Measurements from ENCODE around the gene SMYD5. TPM values are rescaled to one million over a fixed set of nuclear protein-coding genes. Genes with fewer than 3 reads are reported as not detected.

SMYD5 gene
- total RNA-seq, 1 donor from 2014 or later, result 18.4 TPM

GRCh38 chr2:73233932-73234832 is 20.1 kb downstream of the SMYD5 start, which contains the start of gene CCT7:
Gene CCT7 (plus strand): TSS chr2:73234308. CDS start chr2:73234379, 71 bp downstream.
- FAIRE-seq (no peak), DNase-seq (ENCODE audit: low read depth) (peak; percentile 78)
- TF ChIP-seq CTCF (IDR thresholded peaks at IDR 0.05; ENCODE audit: insufficient read depth, low read length, severe bottlenecking), result no peak
- H3K36me3 ChIP-seq (ENCODE audit: control insufficient read depth, insufficient read depth, low read length), result no peaks in the 10 kb centered on the region
- peak within 1 kb of the TSS; percentile 65 for H3K4me3 ChIP-seq (ENCODE audit: low read depth, low read length)
- H3K27me3 ChIP-seq (ENCODE audit: control insufficient read depth, insufficient read depth, low read length), result no peaks in the 10 kb centered on the region

GRCh38 chr2:73235315-73236028 is 21.4 kb downstream of the SMYD5 start:
- H3K4me3 ChIP-seq (ENCODE audit: low read depth, low read length), result peak overlapping the region; percentile 65
- FAIRE-seq, result no peak

DNA sequence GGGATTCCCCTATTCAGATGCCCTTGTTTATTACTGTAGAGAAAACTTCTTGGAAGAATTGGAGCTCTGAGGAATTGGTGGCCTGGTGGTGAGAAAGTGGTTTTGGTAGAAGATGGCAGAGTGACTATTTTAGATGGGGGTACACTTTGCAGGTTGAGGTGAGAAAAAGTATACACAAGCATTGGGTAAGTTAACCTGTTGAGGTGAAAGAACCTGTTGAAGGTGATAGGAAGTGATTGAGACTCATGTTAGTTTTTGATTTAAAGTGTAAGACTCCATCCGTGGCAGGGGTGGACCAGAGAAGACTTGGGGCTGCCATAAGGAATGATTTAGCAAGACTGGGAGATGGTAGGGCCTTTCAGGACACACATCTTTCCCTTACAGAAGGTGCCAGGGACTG is 23.1 kb downstream of the SMYD5 start:
- TF ChIP-seq CTCF (IDR thresholded peaks at IDR 0.05; ENCODE audit: insufficient read depth, low read length, severe bottlenecking), result no peak
- no peak for FAIRE-seq
- DNase-seq (ENCODE audit: low read depth), result no peak

More at GRCh38 chr2:73235315-73236028, 21.4 kb downstream of the SMYD5 start:
- no peak for DNase-seq (ENCODE audit: low read depth)
- TF ChIP-seq CTCF (IDR thresholded peaks at IDR 0.05; ENCODE audit: insufficient read depth, low read length, severe bottlenecking), result no peak
- Histone ChIP-seq H3K36me3 (ENCODE audit: control insufficient read depth, insufficient read depth, low read length) (peaks cover 3% of the 10 kb centered on the region), H3K27me3 (ENCODE audit: control insufficient read depth, insufficient read depth, low read length) (no peaks in the 10 kb centered on the region)

DNA sequence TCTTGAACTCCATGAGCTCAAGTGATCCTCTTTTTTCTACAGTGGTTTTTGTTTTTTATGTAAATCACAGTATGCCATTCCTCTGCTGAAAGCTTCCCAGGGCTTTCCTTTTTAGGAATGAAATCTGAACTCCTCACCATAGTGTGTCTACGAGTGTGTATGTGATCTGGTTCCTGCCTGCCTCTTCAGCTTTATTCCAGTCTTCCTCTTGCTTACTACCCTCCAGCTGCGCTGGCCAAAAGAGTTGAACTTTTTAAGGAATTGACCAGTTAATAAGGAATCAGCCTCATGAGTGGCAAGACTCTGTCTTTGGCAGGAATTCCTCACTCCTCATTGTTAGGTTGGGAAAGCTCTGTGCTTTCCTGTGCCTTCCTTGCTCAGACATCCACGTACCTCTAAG is 24.1 kb downstream of the SMYD5 start:
- peaks cover 4% of the 10 kb centered on the region for H3K36me3 ChIP-seq (ENCODE audit: control insufficient read depth, insufficient read depth, low read length)
- no peak for FAIRE-seq
- no peak for DNase-seq (ENCODE audit: low read depth)
- no peak for TF ChIP-seq CTCF (IDR thresholded peaks at IDR 0.05; ENCODE audit: insufficient read depth, low read length, severe bottlenecking)
- no peak overlapping the region for H3K4me3 ChIP-seq (ENCODE audit: low read depth, low read length)
- no peaks in the 10 kb centered on the region for H3K27me3 ChIP-seq (ENCODE audit: control insufficient read depth, insufficient read depth, low read length)

More for the DNA sequence above, 23.1 kb downstream of the SMYD5 start:
- Histone ChIP-seq H3K4me3 (ENCODE audit: low read depth, low read length) (no peak overlapping the region), H3K36me3 (ENCODE audit: control insufficient read depth, insufficient read depth, low read length) (peaks cover 3% of the 10 kb centered on the region), H3K27me3 (ENCODE audit: control insufficient read depth, insufficient read depth, low read length) (no peaks in the 10 kb centered on the region)

DNA sequence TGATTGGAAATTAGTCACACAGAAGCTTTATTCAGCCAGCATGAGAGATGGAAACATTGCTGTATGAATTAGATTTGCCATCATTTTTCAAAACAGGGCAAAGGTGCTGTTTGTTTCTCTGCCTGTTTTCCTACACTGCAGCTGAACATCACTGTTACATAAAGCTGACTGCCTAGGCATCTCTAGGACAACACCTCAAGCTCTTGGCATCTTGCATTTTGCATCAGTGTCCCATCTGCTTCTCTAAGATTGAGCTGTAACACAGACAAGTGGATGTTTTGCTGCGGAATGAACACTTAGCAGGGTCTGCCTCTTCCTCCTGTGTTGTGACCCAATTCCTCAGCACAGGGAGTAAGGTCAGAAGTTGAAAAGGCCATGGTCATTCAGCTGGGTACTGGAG is 24.9 kb downstream of the SMYD5 start:
- FAIRE-seq, result no peak

More for the DNA sequence above, 24.9 kb downstream of the SMYD5 start:
- DNase-seq (ENCODE audit: low read depth), result no peak
- TF ChIP-seq CTCF (IDR thresholded peaks at IDR 0.05; ENCODE audit: insufficient read depth, low read length, severe bottlenecking), result no peak
- H3K4me3 ChIP-seq (ENCODE audit: low read depth, low read length), result no peak overlapping the region
- peaks cover 4% of the 10 kb centered on the region for H3K36me3 ChIP-seq (ENCODE audit: control insufficient read depth, insufficient read depth, low read length)
- no peaks in the 10 kb centered on the region for H3K27me3 ChIP-seq (ENCODE audit: control insufficient read depth, insufficient read depth, low read length)

Measured in bronchial epithelial cell (primary cell).